Measurements from ENCODE around the gene INPP5A. TPM values are rescaled to one million over a fixed set of nuclear protein-coding genes. Genes with fewer than 3 reads are reported as not detected.

Gene INPP5A
- total RNA-seq, 4 donors from 2014 or later, result 31.2 to 51.8 (median 41.5) TPM

- no peak overlapping the region for H3K4me3 ChIP-seq (ENCODE audit: low read depth, poor library complexity, severe bottlenecking)
- no peak for TF ChIP-seq POLR2A (IDR thresholded peaks at IDR 0.05)
- no peak for TF ChIP-seq CTCF (IDR thresholded peaks at IDR 0.05)
- no peak for DNase-seq (ENCODE audit: low spot score in 2 of 2)
- 93 to 96% methylated on average over 1 of the region's 1 CpG for WGBS, 2 donors
- intact Hi-C loops (cut with DNase I; ENCODE audit: low total_unique reads), result no loop called here
Observed at GRCh38 chr10:132705943-132706342, 168.4 kb downstream of the INPP5A start.

GRCh38 chr10:132706701-132707100, 169.1 kb downstream of the INPP5A start:
- 97 to 99% methylated on average over 11 of the region's 11 CpGs for WGBS, 2 donors
- intact Hi-C loops (cut with DNase I; ENCODE audit: low total_unique reads), result no loop called here
- no peak overlapping the region for H3K4me3 ChIP-seq (ENCODE audit: low read depth, poor library complexity, severe bottlenecking)
- no peak for TF ChIP-seq POLR2A (IDR thresholded peaks at IDR 0.05)
- no peak for TF ChIP-seq CTCF (IDR thresholded peaks at IDR 0.05)
- peak in 1 of 2 donors; percentile 82 for DNase-seq (ENCODE audit: low spot score in 2 of 2)

- 87 to 98% methylated on average over 14 of the region's 14 CpGs for WGBS, 2 donors
- intact Hi-C loops (cut with DNase I; ENCODE audit: low total_unique reads), result no loop called here
Observed at GRCh38 chr10:132707121-132707775, 169.7 kb downstream of the INPP5A start.

GRCh38 chr10:132707776-132708171, 170.2 kb downstream of the INPP5A start:
- H3K4me3 ChIP-seq (ENCODE audit: low read depth, poor library complexity, severe bottlenecking), result no peak overlapping the region
- WGBS, 2 donors, result 95 to 96% methylated on average over 15 of the region's 15 CpGs
- TF ChIP-seq POLR2A (IDR thresholded peaks at IDR 0.05), result no peak
- TF ChIP-seq CTCF (IDR thresholded peaks at IDR 0.05), result no peak
- DNase-seq (ENCODE audit: low spot score in 2 of 2), result peak in 1 of 2 donors; percentile 75
- intact Hi-C loops (cut with DNase I; ENCODE audit: low total_unique reads), result no loop called here

More at GRCh38 chr10:132707121-132707775, 169.7 kb downstream of the INPP5A start:
- no peak overlapping the region for H3K4me3 ChIP-seq (ENCODE audit: low read depth, poor library complexity, severe bottlenecking)
- TF ChIP-seq POLR2A (IDR thresholded peaks at IDR 0.05) (no peak), CTCF (IDR thresholded peaks at IDR 0.05) (no peak)
- peak in 1 of 2 donors; percentile 73 for DNase-seq (ENCODE audit: low spot score in 2 of 2)

- no peak overlapping the region for H3K4me3 ChIP-seq (ENCODE audit: low read depth, poor library complexity, severe bottlenecking)
- 96 to 97% methylated on average over 15 of the region's 15 CpGs for WGBS, 2 donors
- intact Hi-C loops (cut with DNase I; ENCODE audit: low total_unique reads), result no loop called here
- TF ChIP-seq CTCF (IDR thresholded peaks at IDR 0.05) (no peak), POLR2A (IDR thresholded peaks at IDR 0.05) (no peak)
- peak in 1 of 2 donors; percentile 80 for DNase-seq (ENCODE audit: low spot score in 2 of 2)
Observed at GRCh38 chr10:132708441-132708840, 170.9 kb downstream of the INPP5A start.

- whole genome bisulfite sequencing, 2 donors, result 95 to 100% methylated on average over 3 to 4 of the region's 4 CpGs
- TF ChIP-seq CTCF (IDR thresholded peaks at IDR 0.05) (no peak), POLR2A (IDR thresholded peaks at IDR 0.05) (no peak)
- DNase-seq (ENCODE audit: low spot score in 2 of 2), result peak in 1 of 2 donors; percentile 56
- H3K4me3 ChIP-seq (ENCODE audit: low read depth, poor library complexity, severe bottlenecking), result no peak overlapping the region
- intact Hi-C loops (cut with DNase I; ENCODE audit: low total_unique reads), result no loop called here
Observed at GRCh38 chr10:132708936-132709335, 171.3 kb downstream of the INPP5A start.

Data from lower leg skin (tissue), 4 donors.